ENCODE measurements around the gene NKRF.

DNA sequence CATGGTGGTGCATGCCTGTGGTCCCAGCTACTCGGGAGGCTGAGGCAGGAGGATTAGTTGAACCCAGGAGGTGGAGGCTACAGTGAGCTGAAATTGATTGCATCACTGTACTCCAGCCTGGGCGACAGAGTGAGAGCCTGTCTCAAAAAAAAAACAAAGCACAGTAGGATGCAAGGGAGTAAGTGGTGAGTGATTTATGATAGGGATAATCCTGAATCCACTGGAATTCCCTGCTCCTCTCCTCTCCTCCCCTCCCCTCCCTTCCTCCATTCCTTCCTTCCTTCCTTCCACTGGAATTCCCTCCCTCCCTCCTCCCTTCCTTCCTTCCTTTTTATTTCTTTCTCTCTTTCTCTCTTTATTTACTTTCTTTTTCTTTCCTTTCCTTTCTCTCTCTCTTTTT lies 40.9 kb upstream of the NKRF start:
- TF ChIP-seq POLR2AphosphoS5 (IDR thresholded peaks at IDR 0.05; ENCODE audit: borderline replicate concordance, low read depth, low read length) (no peak), EZH2 (IDR thresholded peaks at IDR 0.05) (no peak), FOXP2 (optimal IDR thresholded peaks at IDR 0.05; ENCODE audit: control extremely low read depth, extremely low read length, insufficient read depth) (no peak)
